ENCODE measurements around the gene FNDC1.

The FNDC1 gene

GRCh38 chr6:159203304-159204005 lies 34.3 kb downstream of the FNDC1 start:
- TF ChIP-seq CTCF (IDR thresholded peaks at IDR 0.05; ENCODE audit: insufficient read depth, low read length, poor library complexity, severe bottlenecking) (no peak), EZH2phosphoT487 (conservative IDR thresholded peaks at IDR 0.05; ENCODE audit: low read length) (no peak)
- H3K9me3 ChIP-seq (ENCODE audit: insufficient read depth, low read length) = no peaks in the 10 kb centered on the region
- no peaks in the 10 kb centered on the region for H3K27me3 ChIP-seq (ENCODE audit: low read length)

GRCh38 chr6:159204605-159205004 lies 35.4 kb downstream of the FNDC1 start:
- Histone ChIP-seq H3K4me3 (ENCODE audit: insufficient read depth, low read length, poor library complexity, severe bottlenecking) (no peak overlapping the region), H3K79me2 (ENCODE audit: insufficient read depth, low read length) (no peaks in the 10 kb centered on the region)
- no peak for TF ChIP-seq CTCF (IDR thresholded peaks at IDR 0.05; ENCODE audit: insufficient read depth, low read length, poor library complexity, severe bottlenecking)
- no peak for TF ChIP-seq EZH2phosphoT487 (conservative IDR thresholded peaks at IDR 0.05; ENCODE audit: low read length)

More at GRCh38 chr6:159203304-159204005, 34.3 kb downstream of the FNDC1 start:
- Histone ChIP-seq H3K9ac (ENCODE audit: low read length) (no peak overlapping the region), H3K79me2 (ENCODE audit: insufficient read depth, low read length) (no peaks in the 10 kb centered on the region), H4K20me1 (ENCODE audit: low read depth, low read length) (no peaks in the 10 kb centered on the region), H3F3A (ENCODE audit: insufficient read depth) (no peaks in the 10 kb centered on the region), H3K27ac (ENCODE audit: low read depth, low read length) (no peak overlapping the region), H3K4me2 (ENCODE audit: low read depth, low read length, poor library complexity, severe bottlenecking) (no peak overlapping the region), H3K9me2 (replicated peaks; ENCODE audit: insufficient read depth, low read length) (no peaks in the 10 kb centered on the region), H3K4me3 (ENCODE audit: insufficient read depth, low read length, poor library complexity, severe bottlenecking) (no peak overlapping the region), H3K36me3 (ENCODE audit: low read length) (no peaks in the 10 kb centered on the region), H2AFZ (ENCODE audit: low read depth, low read length, severe bottlenecking) (no peak overlapping the region)

GRCh38 chr6:159212028-159212427 lies 42.8 kb downstream of the FNDC1 start:
- H3K27me3 ChIP-seq (ENCODE audit: low read length) = no peaks in the 10 kb centered on the region
- no peaks in the 10 kb centered on the region for H3K9me2 ChIP-seq (replicated peaks; ENCODE audit: insufficient read depth, low read length)
- H3K9me3 ChIP-seq (ENCODE audit: insufficient read depth, low read length) = no peaks in the 10 kb centered on the region
- no peaks in the 10 kb centered on the region for H3K79me2 ChIP-seq (ENCODE audit: insufficient read depth, low read length)
- H3K9ac ChIP-seq (ENCODE audit: low read length) = no peak overlapping the region
- TF ChIP-seq CTCF (IDR thresholded peaks at IDR 0.05; ENCODE audit: insufficient read depth, low read length, poor library complexity, severe bottlenecking) = no peak
- TF ChIP-seq EZH2phosphoT487 (conservative IDR thresholded peaks at IDR 0.05; ENCODE audit: low read length) = no peak
- H3K4me3 ChIP-seq (ENCODE audit: insufficient read depth, low read length, poor library complexity, severe bottlenecking) = no peak overlapping the region
- H3F3A ChIP-seq (ENCODE audit: insufficient read depth) = no peaks in the 10 kb centered on the region
- H2AFZ ChIP-seq (ENCODE audit: low read depth, low read length, severe bottlenecking) = no peak overlapping the region
- H3K27ac ChIP-seq (ENCODE audit: low read depth, low read length) = no peak overlapping the region
- H3K4me2 ChIP-seq (ENCODE audit: low read depth, low read length, poor library complexity, severe bottlenecking) = no peak overlapping the region
- H4K20me1 ChIP-seq (ENCODE audit: low read depth, low read length) = no peaks in the 10 kb centered on the region
- H3K36me3 ChIP-seq (ENCODE audit: low read length) = no peaks in the 10 kb centered on the region

More at GRCh38 chr6:159204605-159205004, 35.4 kb downstream of the FNDC1 start:
- no peak overlapping the region for H3K9ac ChIP-seq (ENCODE audit: low read length)
- H3F3A ChIP-seq (ENCODE audit: insufficient read depth) = no peaks in the 10 kb centered on the region
- no peak overlapping the region for H3K27ac ChIP-seq (ENCODE audit: low read depth, low read length)
- no peak overlapping the region for H3K4me2 ChIP-seq (ENCODE audit: low read depth, low read length, poor library complexity, severe bottlenecking)
- H4K20me1 ChIP-seq (ENCODE audit: low read depth, low read length) = no peaks in the 10 kb centered on the region
- H2AFZ ChIP-seq (ENCODE audit: low read depth, low read length, severe bottlenecking) = no peak overlapping the region
- H3K9me2 ChIP-seq (replicated peaks; ENCODE audit: insufficient read depth, low read length) = no peaks in the 10 kb centered on the region
- no peaks in the 10 kb centered on the region for H3K9me3 ChIP-seq (ENCODE audit: insufficient read depth, low read length)
- H3K27me3 ChIP-seq (ENCODE audit: low read length) = no peaks in the 10 kb centered on the region
- H3K36me3 ChIP-seq (ENCODE audit: low read length) = no peaks in the 10 kb centered on the region

Data from SU-DHL-6 (cell line).